HepG2 (cell line): ENCODE data around the gene LCK. TPM values are rescaled to one million over a fixed set of nuclear protein-coding genes. Genes with fewer than 3 reads are reported as not detected.

Source experiments
- ATRX ChIP-seq: sonication (generic); formaldehyde crosslinking; IDR thresholded peaks from 2 replicates; pipeline ENCODE4 v1.4.0; 2020; ENCODE audit warnings: missing genetic modification reagents, borderline replicate concordance
- BORCS8-MEF2B ChIP-seq: sonication (generic); formaldehyde crosslinking; IDR thresholded peaks from 2 replicates; pipeline ENCODE4 v1.8.0; 2022; ENCODE audit warnings: mild to moderate bottlenecking, missing genetic modification reagents
- CC2D1A ChIP-seq: sonication (generic); formaldehyde crosslinking; IDR thresholded peaks from 2 replicates; pipeline ENCODE4 v1.8.1; 2023; ENCODE audit warnings: mild to moderate bottlenecking, missing genetic modification reagents
- HNRNPH1 ChIP-seq: fragments of 200-400 bp; formaldehyde crosslinking; optimal IDR thresholded peaks from 2 replicates; pipeline ENCODE3; 2017; ENCODE audit warnings: mild to moderate bottlenecking, low read depth, low read length
- KAT8 ChIP-seq: IDR thresholded peaks from 2 replicates; pipeline ENCODE4 v1.6.1; 2016; ENCODE audit warnings: missing genetic modification reagents, missing compliant biosample characterization
- NFIB ChIP-seq: sonication (generic); formaldehyde crosslinking; IDR thresholded peaks from 2 replicates; pipeline ENCODE4 v1.9.0; 2021; ENCODE audit warnings: missing genetic modification reagents, mild to moderate bottlenecking, borderline replicate concordance
- NFKB2 ChIP-seq: sonication (generic); formaldehyde crosslinking; IDR thresholded peaks from 2 replicates; pipeline ENCODE4 v1.4.0; 2020; ENCODE audit warnings: missing genetic modification reagents, borderline replicate concordance
- PAX8 ChIP-seq: sonication (generic); formaldehyde crosslinking; IDR thresholded peaks from 2 replicates; pipeline ENCODE4 v1.8.0; 2022; ENCODE audit warnings: mild to moderate bottlenecking, missing genetic modification reagents, borderline replicate concordance
- PTBP1 ChIP-seq: fragments of 200-400 bp; formaldehyde crosslinking; IDR thresholded peaks from 2 replicates; pipeline ENCODE4 v1.6.1; 2018; ENCODE audit warnings: low read length, low read depth; ENCODE audit not compliant: poor library complexity, severe bottlenecking
- RFX3 ChIP-seq: IDR thresholded peaks from 2 replicates; pipeline ENCODE4 v1.6.1; 2016; ENCODE audit warnings: missing biosample characterization, missing genetic modification reagents
- SMAD9 ChIP-seq: sonication (generic); formaldehyde crosslinking; IDR thresholded peaks from 2 replicates; pipeline ENCODE4 v1.5.1; 2020; ENCODE audit warnings: mild to moderate bottlenecking, missing genetic modification reagents
- SNAI1 ChIP-seq: sonication (generic); formaldehyde crosslinking; IDR thresholded peaks from 2 replicates; pipeline ENCODE4 v1.5.0; 2020; ENCODE audit warnings: mild to moderate bottlenecking, missing genetic modification reagents, borderline replicate concordance
- TMF1 ChIP-seq: sonication (generic); formaldehyde crosslinking; IDR thresholded peaks from 2 replicates; pipeline ENCODE4 v1.8.1; 2022; ENCODE audit warnings: low read depth, missing genetic modification reagents
- TRIM24 ChIP-seq: sonication (generic); formaldehyde crosslinking; IDR thresholded peaks from 2 replicates; pipeline ENCODE4 v1.8.0; 2022; ENCODE audit warnings: mild to moderate bottlenecking, missing genetic modification reagents
- ZEB1 ChIP-seq: IDR thresholded peaks from 2 replicates; pipeline ENCODE4 v1.6.1; 2012; ENCODE audit warnings: mild to moderate bottlenecking, low read depth, inconsistent platforms; ENCODE audit not compliant: insufficient replicate concordance
- ZFP36L2 ChIP-seq: sonication (generic); formaldehyde crosslinking; IDR thresholded peaks from 2 replicates; pipeline ENCODE4 v1.4.0; 2020; ENCODE audit warnings: missing genetic modification reagents
- ZMAT3 ChIP-seq: sonication (generic); formaldehyde crosslinking; conservative IDR thresholded peaks from 2 replicates; pipeline ENCODE4 v1.7.0; 2021; ENCODE audit warnings: missing genetic modification reagents
- ZNF260 ChIP-seq: sonication (generic); formaldehyde crosslinking; IDR thresholded peaks from 2 replicates; pipeline ENCODE4 v1.4.0; 2020; ENCODE audit warnings: missing genetic modification reagents, low read depth, mild to moderate bottlenecking, borderline replicate concordance
- ZNF510 ChIP-seq: sonication (generic); formaldehyde crosslinking; IDR thresholded peaks from 2 replicates; pipeline ENCODE4 v1.4.0; 2020; ENCODE audit warnings: low read depth, mild to moderate bottlenecking, missing genetic modification reagents
- ZNF557 ChIP-seq: sonication (generic); formaldehyde crosslinking; IDR thresholded peaks from 2 replicates; pipeline ENCODE4 v1.4.0; 2020; ENCODE audit warnings: missing genetic modification reagents
- ZNF619 ChIP-seq: sonication (generic); formaldehyde crosslinking; IDR thresholded peaks from 2 replicates; pipeline ENCODE4 v1.4.0; 2020; ENCODE audit warnings: mild to moderate bottlenecking, missing genetic modification reagents
- ZSCAN22 ChIP-seq: sonication (generic); formaldehyde crosslinking; IDR thresholded peaks from 2 replicates; pipeline ENCODE4 v1.4.0; 2020; ENCODE audit warnings: mild to moderate bottlenecking, missing genetic modification reagents
- ZSCAN9 ChIP-seq: IDR thresholded peaks from 2 replicates; pipeline ENCODE4 v1.6.1; 2016; ENCODE audit warnings: borderline replicate concordance
- polyA plus RNA-seq, 8 experiments: library from polyadenylated mRNA; depleted of rRNA in 3 of 8; stranded (reverse) in 7 of 8; unstranded in 1 of 8; fragments of >200 nt; fragmentation: Illumina TruSeq in 4 of 8; extraction: Trizol in 4 of 8; gene quantifications; 2 replicates each; pipeline versions ENCODE4 v1.2.1 to v1.2.3, GENCODE V29; 2011 to 2016; ENCODE audit warnings: low read depth in 4 of 8, missing spikeins in 1 of 8, mixed read lengths in 1 of 8; ENCODE audit not compliant: insufficient read depth in 1 of 8
- total RNA-seq, 5 experiments: library from RNA; depleted of rRNA; stranded (reverse); fragments of >200 nt; fragmentation: Illumina TruSeq; extraction: Trizol; gene quantifications; 2 replicates each; pipeline ENCODE4 v1.2.3, GENCODE V29; 2016; ENCODE audit warnings: low read depth in 1 of 5
- TF ChIP-seq, protein P1 (sequence below): sonication (generic); formaldehyde crosslinking; IDR thresholded peaks from 2 replicates; pipeline ENCODE4 v1.4.0; 2020; ENCODE audit warnings: missing genetic modification reagents
- TF ChIP-seq, protein P2 (sequence below): sonication (generic); formaldehyde crosslinking; IDR thresholded peaks from 2 replicates; pipeline ENCODE4 v1.5.0; 2020; ENCODE audit warnings: missing genetic modification reagents, mild to moderate bottlenecking, borderline replicate concordance
- TF ChIP-seq, protein P3 (sequence below): fragments of 450-650 bp; IDR thresholded peaks from 2 replicates; pipeline ENCODE4 v1.6.1; 2016

The LCK gene
- total and polyA plus RNA-seq, 2 of the 13 experiments (the other 11 are each of a cell fraction or from before 2014, with no cell fraction given): 0.93 to 1.8 TPM

DNA sequence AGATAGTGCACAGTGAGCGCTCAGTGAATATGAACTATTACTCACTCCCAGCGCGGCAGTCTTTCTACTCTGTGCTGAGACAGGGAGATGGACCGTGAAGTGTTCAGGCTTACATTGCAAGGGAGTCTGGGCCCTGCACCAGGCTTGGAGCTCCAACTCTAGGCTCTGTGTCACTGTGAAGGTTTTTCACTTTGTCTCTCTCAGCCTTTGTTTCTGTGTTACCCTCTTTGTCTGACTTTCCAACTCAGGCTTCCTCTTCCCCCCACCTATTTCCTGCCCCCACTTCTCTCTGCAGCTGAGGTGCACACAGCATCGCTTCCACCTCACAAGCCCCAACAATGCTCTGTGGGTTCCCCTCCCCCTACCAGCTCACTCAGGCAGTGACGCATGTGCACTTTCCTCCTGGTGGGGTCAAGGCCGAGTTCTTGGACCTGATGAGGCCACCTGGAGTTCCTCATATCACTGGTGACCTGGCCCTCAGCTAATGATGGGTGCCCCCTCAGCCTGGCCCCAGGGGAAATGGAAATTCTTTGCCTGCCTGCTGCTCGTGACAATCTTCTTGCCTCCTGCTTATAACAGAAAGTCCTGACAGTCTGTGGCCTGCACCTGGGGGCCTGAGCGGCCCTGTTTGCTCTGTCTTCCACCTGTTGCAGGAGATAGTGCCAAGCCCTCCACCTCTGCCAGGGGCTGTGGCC lies 1.1 kb upstream of the LCK start (continued):
- TF ChIP-seq ZNF510 (CRISPR knock-in tag): peak; percentile 78; the same call in 1 of the 2 replicates
- no peak for TF ChIP-seq PAX8
- no peak for TF ChIP-seq ZNF260
- TF ChIP-seq RFX3: no peak
- TF ChIP-seq NFIB (CRISPR knock-in tag): no peak
- TF ChIP-seq ZNF557 (CRISPR knock-in tag): no peak
- no peak for TF ChIP-seq ZSCAN22 (CRISPR knock-in tag)
- no peak for TF ChIP-seq SMAD9 (CRISPR knock-in tag)
- TF ChIP-seq, protein P1, sequence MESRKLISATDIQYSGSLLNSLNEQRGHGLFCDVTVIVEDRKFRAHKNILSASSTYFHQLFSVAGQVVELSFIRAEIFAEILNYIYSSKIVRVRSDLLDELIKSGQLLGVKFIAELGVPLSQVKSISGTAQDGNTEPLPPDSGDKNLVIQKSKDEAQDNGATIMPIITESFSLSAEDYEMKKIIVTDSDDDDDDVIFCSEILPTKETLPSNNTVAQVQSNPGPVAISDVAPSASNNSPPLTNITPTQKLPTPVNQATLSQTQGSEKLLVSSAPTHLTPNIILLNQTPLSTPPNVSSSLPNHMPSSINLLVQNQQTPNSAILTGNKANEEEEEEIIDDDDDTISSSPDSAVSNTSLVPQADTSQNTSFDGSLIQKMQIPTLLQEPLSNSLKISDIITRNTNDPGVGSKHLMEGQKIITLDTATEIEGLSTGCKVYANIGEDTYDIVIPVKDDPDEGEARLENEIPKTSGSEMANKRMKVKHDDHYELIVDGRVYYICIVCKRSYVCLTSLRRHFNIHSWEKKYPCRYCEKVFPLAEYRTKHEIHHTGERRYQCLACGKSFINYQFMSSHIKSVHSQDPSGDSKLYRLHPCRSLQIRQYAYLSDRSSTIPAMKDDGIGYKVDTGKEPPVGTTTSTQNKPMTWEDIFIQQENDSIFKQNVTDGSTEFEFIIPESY (CRISPR knock-in tag): no peak
- no peak for TF ChIP-seq SNAI1 (CRISPR knock-in tag)
- peak; percentile 46; the same call in 1 of the 2 replicates for TF ChIP-seq BORCS8-MEF2B
- TF ChIP-seq, protein P2, sequence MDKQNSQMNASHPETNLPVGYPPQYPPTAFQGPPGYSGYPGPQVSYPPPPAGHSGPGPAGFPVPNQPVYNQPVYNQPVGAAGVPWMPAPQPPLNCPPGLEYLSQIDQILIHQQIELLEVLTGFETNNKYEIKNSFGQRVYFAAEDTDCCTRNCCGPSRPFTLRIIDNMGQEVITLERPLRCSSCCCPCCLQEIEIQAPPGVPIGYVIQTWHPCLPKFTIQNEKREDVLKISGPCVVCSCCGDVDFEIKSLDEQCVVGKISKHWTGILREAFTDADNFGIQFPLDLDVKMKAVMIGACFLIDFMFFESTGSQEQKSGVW: no peak
- no peak for TF ChIP-seq PTBP1
- TF ChIP-seq, protein P3, sequence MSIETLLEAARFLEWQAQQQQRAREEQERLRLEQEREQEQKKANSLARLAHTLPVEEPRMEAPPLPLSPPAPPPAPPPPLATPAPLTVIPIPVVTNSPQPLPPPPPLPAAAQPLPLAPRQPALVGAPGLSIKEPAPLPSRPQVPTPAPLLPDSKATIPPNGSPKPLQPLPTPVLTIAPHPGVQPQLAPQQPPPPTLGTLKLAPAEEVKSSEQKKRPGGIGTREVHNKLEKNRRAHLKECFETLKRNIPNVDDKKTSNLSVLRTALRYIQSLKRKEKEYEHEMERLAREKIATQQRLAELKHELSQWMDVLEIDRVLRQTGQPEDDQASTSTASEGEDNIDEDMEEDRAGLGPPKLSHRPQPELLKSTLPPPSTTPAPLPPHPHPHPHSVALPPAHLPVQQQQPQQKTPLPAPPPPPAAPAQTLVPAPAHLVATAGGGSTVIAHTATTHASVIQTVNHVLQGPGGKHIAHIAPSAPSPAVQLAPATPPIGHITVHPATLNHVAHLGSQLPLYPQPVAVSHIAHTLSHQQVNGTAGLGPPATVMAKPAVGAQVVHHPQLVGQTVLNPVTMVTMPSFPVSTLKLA: no peak
- peak; percentile 76; the same call in 1 of the 2 replicates for TF ChIP-seq NFKB2 (CRISPR knock-in tag)
- TF ChIP-seq ZNF619 (CRISPR knock-in tag): no peak
- TF ChIP-seq ATRX (CRISPR knock-in tag): no peak
- TF ChIP-seq ZMAT3 (CRISPR knock-in tag): no peak
- TF ChIP-seq ZEB1: peak; percentile 78
- TF ChIP-seq CC2D1A: no peak
- no peak for TF ChIP-seq HNRNPH1
- TF ChIP-seq TRIM24 (CRISPR knock-in tag): 0 out of 2 replicates have a peak, but pooled peaks have one; percentile 9
- TF ChIP-seq ZSCAN9 (CRISPR knock-in tag): no peak
- no peak for TF ChIP-seq TMF1 (CRISPR knock-in tag)
- peak; percentile 74; the same call in 1 of the 2 replicates for TF ChIP-seq KAT8 (CRISPR knock-in tag)
- TF ChIP-seq ZFP36L2 (CRISPR knock-in tag): no peak
